ACC112 (cell line): Measurements from ENCODE around the gene PREX1.

ENCODE experiments used
- H2AFZ ChIP-seq: fragments of 200-600 bp; sonication (generic); one replicate; pipeline ENCODE4 v1.6.0; 2017; ENCODE audit warnings: antibody characterized with exemption, low read length; ENCODE audit not compliant: unreplicated experiment
- H3K27ac ChIP-seq: fragments of 200-600 bp; sonication (generic); 2 replicates; pipeline ENCODE4 v1.5.1; 2014; ENCODE audit warnings: low read depth, mild to moderate bottlenecking, antibody characterized with exemption, low read length, moderate library complexity
- H3K27me3 ChIP-seq: fragments of 200-600 bp; sonication (generic); 2 replicates; pipeline ENCODE4 v1.6.1; 2014; ENCODE audit warnings: mild to moderate bottlenecking, antibody characterized with exemption, low read length, moderate library complexity, mixed read lengths; ENCODE audit not compliant: insufficient read depth
- H3K36me3 ChIP-seq: fragments of 200-600 bp; sonication (generic); 2 replicates; pipeline ENCODE4 v1.6.1; 2016; ENCODE audit warnings: mild to moderate bottlenecking, antibody characterized with exemption, low read length, moderate library complexity, mixed read lengths; ENCODE audit not compliant: insufficient read depth
- H3K4me1 ChIP-seq: fragments of 200-600 bp; sonication (generic); one replicate; pipeline ENCODE4 v1.6.1; 2016; ENCODE audit warnings: low read length, mixed read lengths; ENCODE audit not compliant: insufficient read depth, unreplicated experiment, control insufficient read depth
- H3K4me3 ChIP-seq: fragments of 200-600 bp; sonication (generic); 2 replicates; pipeline ENCODE4 v1.5.1; 2014; ENCODE audit warnings: mild to moderate bottlenecking, low read depth, low read length
- H3K79me2 ChIP-seq: fragments of 200-600 bp; sonication (generic); one replicate; pipeline ENCODE4 v1.6.0; 2016; ENCODE audit warnings: low read length; ENCODE audit not compliant: control insufficient read depth, unreplicated experiment, insufficient read depth

Gene PREX1

DNA sequence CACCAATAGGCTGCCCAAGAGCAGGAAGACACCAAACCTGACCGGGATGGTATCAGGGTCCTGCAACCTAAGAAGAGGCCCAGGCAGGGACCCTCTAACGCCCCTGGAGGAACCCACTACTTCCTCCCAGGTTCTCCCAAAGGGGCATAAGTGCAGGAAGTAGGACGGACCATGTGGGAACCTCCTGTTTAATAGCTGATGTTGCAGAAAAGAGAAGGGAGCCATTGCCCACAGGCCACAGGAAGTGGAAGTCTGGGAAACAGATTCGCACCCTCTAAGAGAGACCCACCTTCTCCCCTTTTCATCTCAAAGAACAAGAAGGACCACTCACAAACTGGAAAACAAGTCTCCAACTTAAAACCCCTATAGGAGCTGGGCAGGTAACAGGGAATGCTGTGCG lies 18.1 kb downstream of the PREX1 start:
- H3K36me3 ChIP-seq: no peaks in the 10 kb centered on the region
- H3K79me2 ChIP-seq: no peaks in the 10 kb centered on the region
- no peak overlapping the region for H2AFZ ChIP-seq
- no peak overlapping the region for H3K4me3 ChIP-seq
- no peak overlapping the region for H3K27ac ChIP-seq
- H3K27me3 ChIP-seq: no peaks in the 10 kb centered on the region
- no peaks in the 10 kb centered on the region for H3K4me1 ChIP-seq

- no peaks in the 10 kb centered on the region for H3K4me1 ChIP-seq
- no peaks in the 10 kb centered on the region for H3K79me2 ChIP-seq
- no peak overlapping the region for H2AFZ ChIP-seq
- no peak overlapping the region for H3K27ac ChIP-seq
- no peaks in the 10 kb centered on the region for H3K27me3 ChIP-seq
- no peak overlapping the region for H3K4me3 ChIP-seq
- no peaks in the 10 kb centered on the region for H3K36me3 ChIP-seq
Measured at GRCh38 chr20:48808382-48809034, 19.3 kb downstream of the PREX1 start.

- Histone ChIP-seq H3K79me2 (no peaks in the 10 kb centered on the region), H3K4me1 (no peaks in the 10 kb centered on the region), H3K27ac (no peak overlapping the region), H3K36me3 (no peaks in the 10 kb centered on the region), H3K27me3 (no peaks in the 10 kb centered on the region), H3K4me3 (no peak overlapping the region), H2AFZ (no peak overlapping the region)
Measured at GRCh38 chr20:48807586-48808381, 20.0 kb downstream of the PREX1 start.

- Histone ChIP-seq H3K4me1 (no peaks in the 10 kb centered on the region), H3K79me2 (no peaks in the 10 kb centered on the region), H3K4me3 (no peak overlapping the region)
Measured at GRCh38 chr20:48807051-48807450, 20.7 kb downstream of the PREX1 start.

GRCh38 chr20:48805716-48806115 lies 22.1 kb downstream of the PREX1 start:
- no peak overlapping the region for H2AFZ ChIP-seq
- no peaks in the 10 kb centered on the region for H3K36me3 ChIP-seq
- H3K27ac ChIP-seq: no peak overlapping the region
- no peaks in the 10 kb centered on the region for H3K4me1 ChIP-seq
- H3K27me3 ChIP-seq: no peaks in the 10 kb centered on the region
- no peak overlapping the region for H3K4me3 ChIP-seq
- H3K79me2 ChIP-seq: no peaks in the 10 kb centered on the region

More at GRCh38 chr20:48807051-48807450, 20.7 kb downstream of the PREX1 start:
- Histone ChIP-seq H3K36me3 (no peaks in the 10 kb centered on the region), H2AFZ (no peak overlapping the region), H3K27ac (no peak overlapping the region), H3K27me3 (no peaks in the 10 kb centered on the region)

DNA sequence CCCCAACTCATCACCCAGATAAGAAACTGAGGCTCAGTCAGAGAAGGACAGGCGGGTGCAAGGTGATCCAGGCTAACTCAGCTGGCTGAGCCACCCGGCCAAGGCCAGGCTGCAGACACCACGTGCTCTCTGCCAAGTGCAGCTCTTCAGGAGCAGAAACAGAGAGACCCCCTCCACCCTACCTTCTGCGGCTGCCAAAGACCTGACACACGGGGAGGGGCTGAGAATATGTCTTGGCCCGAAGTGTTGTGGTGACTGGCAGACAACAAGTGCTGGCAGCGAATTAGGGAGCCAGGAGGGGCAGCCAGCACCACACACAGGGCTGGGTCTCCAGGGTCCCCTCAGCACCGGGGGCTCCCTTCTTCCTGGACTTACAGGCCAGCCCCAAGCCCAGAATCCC lies 22.5 kb downstream of the PREX1 start:
- Histone ChIP-seq H3K27ac (no peak overlapping the region), H3K4me1 (no peaks in the 10 kb centered on the region), H3K27me3 (no peaks in the 10 kb centered on the region), H3K79me2 (no peaks in the 10 kb centered on the region), H2AFZ (no peak overlapping the region), H3K4me3 (no peak overlapping the region), H3K36me3 (no peaks in the 10 kb centered on the region)

GRCh38 chr20:48804300-48804980 lies 23.4 kb downstream of the PREX1 start:
- no peaks in the 10 kb centered on the region for H3K4me1 ChIP-seq
- H3K79me2 ChIP-seq: no peaks in the 10 kb centered on the region
- H3K36me3 ChIP-seq: no peaks in the 10 kb centered on the region
- H3K4me3 ChIP-seq: no peak overlapping the region
- no peaks in the 10 kb centered on the region for H3K27me3 ChIP-seq
- no peak overlapping the region for H3K27ac ChIP-seq
- H2AFZ ChIP-seq: no peak overlapping the region

- no peaks in the 10 kb centered on the region for H3K79me2 ChIP-seq
- H3K36me3 ChIP-seq: no peaks in the 10 kb centered on the region
- no peaks in the 10 kb centered on the region for H3K4me1 ChIP-seq
- H3K27me3 ChIP-seq: no peaks in the 10 kb centered on the region
- no peak overlapping the region for H3K27ac ChIP-seq
- no peak overlapping the region for H3K4me3 ChIP-seq
- no peak overlapping the region for H2AFZ ChIP-seq
Measured at GRCh38 chr20:48803176-48804053, 24.4 kb downstream of the PREX1 start.

- Histone ChIP-seq H3K79me2 (no peaks in the 10 kb centered on the region), H3K36me3 (no peaks in the 10 kb centered on the region), H3K4me1 (no peaks in the 10 kb centered on the region), H3K27me3 (no peaks in the 10 kb centered on the region), H2AFZ (no peak overlapping the region), H3K4me3 (no peak overlapping the region), H3K27ac (no peak overlapping the region)
Measured at GRCh38 chr20:48802647-48803046, 25.2 kb downstream of the PREX1 start.

DNA sequence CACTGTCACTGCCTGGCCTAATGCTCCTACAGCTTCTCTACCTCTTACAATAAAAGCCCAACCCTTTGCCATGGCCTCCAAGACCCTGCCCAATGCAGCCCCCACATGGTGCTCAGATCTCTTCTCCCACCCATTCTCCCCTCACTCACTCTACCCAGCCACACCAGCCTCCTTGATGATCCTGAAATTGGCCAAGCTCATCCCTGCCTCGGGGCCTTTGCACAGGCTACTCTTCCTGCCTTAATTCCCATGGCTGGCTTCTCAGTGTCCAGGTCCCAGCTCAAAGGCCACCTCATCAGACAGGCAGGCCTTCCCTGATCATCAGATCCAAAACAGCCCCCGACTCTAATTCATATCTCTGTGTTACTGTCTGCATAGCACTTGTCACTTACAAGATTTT lies 25.6 kb downstream of the PREX1 start:
- H3K36me3 ChIP-seq: no peaks in the 10 kb centered on the region
- no peaks in the 10 kb centered on the region for H3K4me1 ChIP-seq
- no peaks in the 10 kb centered on the region for H3K27me3 ChIP-seq
- H3K79me2 ChIP-seq: no peaks in the 10 kb centered on the region
- H3K27ac ChIP-seq: no peak overlapping the region
- no peak overlapping the region for H3K4me3 ChIP-seq
- no peak overlapping the region for H2AFZ ChIP-seq
